ENCODE data around the gene VPS37B.
A peak's percentile ranks its signal among the peaks of the same experiment; 100 is the strongest.

Gene VPS37B

DNA sequence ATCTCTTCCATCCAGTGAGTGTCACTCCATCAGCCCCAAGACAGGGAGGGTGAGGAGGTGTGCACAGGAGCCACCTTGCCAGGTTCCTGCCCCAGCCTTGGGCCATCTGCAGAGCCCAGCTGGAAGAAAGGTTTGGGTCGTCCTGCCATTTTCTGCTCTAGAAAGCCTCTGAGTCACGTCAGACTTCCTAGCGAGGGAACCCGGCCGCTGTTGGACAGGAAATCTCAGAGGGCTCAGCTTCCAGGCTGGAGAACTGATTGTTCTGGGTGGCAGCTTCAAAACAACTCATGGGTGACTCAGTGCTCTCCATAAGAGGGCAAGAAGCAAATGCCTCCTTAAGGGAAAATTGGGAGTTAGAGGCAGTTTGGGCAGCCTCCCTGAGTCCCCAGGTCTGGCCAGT is 44.1 kb downstream of the VPS37B start:
- TF ChIP-seq, protein P1, sequence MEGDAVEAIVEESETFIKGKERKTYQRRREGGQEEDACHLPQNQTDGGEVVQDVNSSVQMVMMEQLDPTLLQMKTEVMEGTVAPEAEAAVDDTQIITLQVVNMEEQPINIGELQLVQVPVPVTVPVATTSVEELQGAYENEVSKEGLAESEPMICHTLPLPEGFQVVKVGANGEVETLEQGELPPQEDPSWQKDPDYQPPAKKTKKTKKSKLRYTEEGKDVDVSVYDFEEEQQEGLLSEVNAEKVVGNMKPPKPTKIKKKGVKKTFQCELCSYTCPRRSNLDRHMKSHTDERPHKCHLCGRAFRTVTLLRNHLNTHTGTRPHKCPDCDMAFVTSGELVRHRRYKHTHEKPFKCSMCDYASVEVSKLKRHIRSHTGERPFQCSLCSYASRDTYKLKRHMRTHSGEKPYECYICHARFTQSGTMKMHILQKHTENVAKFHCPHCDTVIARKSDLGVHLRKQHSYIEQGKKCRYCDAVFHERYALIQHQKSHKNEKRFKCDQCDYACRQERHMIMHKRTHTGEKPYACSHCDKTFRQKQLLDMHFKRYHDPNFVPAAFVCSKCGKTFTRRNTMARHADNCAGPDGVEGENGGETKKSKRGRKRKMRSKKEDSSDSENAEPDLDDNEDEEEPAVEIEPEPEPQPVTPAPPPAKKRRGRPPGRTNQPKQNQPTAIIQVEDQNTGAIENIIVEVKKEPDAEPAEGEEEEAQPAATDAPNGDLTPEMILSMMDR (IDR thresholded peaks at IDR 0.05; ENCODE audit: low read depth, low read length), result no peak
- in situ Hi-C loops (cut with HindIII; ENCODE audit: low sequenced_read_pairs), result no loop called here
- no peak overlapping the region for H3K4me3 ChIP-seq (ENCODE audit: low read depth, low read length)
- DNase-seq (ENCODE audit: low read depth, low spot score), result peak; percentile 86

DNA sequence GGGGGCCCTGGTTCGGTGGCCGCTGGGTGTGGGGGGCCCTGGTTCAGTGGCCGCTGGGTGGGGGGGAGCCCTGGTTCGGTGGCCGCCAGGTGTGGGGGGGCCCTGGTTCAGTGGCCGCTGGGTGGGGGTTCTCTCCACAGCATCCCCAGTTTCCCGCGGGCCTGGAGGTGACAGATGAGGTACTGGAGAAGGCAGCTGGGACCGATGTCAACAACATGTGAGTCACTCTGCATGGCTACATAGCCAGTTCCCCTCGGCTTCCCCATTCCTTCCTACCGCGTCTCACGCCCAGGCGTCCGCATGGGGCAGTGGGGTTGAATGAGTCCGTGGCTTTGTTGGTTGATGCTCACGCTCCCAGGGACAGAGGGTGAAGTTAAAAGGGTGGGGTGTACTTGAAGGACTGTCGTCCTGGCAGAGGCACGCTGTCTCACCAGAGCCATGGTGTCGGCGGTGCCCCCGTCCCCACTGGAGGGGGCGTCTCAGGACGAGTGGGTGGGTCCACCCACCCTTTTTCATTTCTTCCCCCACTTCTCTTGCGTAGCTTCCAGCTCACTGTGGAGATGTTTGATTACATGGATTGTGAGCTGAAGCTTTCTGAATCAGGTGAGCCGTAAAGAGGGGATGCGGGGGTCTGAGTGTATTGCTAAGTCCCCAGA is 45.1 kb downstream of the VPS37B start:
- DNase-seq (ENCODE audit: low read depth, low spot score), result peak; percentile 60
- H3K4me3 ChIP-seq (ENCODE audit: low read depth, low read length), result no peak overlapping the region
- TF ChIP-seq, protein P1 (IDR thresholded peaks at IDR 0.05; ENCODE audit: low read depth, low read length), result no peak
- in situ Hi-C loops (cut with HindIII; ENCODE audit: low sequenced_read_pairs), result no loop called here

DNA sequence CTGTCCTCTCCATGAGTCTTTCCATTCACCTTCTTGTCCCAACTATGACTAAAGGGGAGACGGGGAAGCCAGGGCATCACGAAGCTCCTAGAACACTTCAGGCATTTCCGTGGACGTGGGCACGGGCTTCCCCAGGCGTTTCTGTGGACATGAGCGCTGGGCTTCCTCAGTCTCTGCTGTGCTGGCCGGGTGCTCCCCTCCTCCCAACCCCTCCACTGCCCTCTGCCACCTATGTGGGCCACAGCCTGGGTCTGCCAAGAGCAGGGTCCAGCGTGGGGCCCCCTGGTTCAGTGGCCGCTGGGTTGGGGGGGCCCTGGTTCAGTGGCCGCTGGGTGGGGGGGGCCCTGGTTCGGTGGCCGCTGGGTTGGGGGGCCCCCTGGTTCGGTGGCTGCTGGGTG is 45.9 kb downstream of the VPS37B start:
- in situ Hi-C loops (cut with HindIII; ENCODE audit: low sequenced_read_pairs), result no loop called here
- no peak overlapping the region for H3K4me3 ChIP-seq (ENCODE audit: low read depth, low read length)
- TF ChIP-seq, protein P1 (IDR thresholded peaks at IDR 0.05; ENCODE audit: low read depth, low read length), result no peak
- no peak for DNase-seq (ENCODE audit: low read depth, low spot score)

DNA sequence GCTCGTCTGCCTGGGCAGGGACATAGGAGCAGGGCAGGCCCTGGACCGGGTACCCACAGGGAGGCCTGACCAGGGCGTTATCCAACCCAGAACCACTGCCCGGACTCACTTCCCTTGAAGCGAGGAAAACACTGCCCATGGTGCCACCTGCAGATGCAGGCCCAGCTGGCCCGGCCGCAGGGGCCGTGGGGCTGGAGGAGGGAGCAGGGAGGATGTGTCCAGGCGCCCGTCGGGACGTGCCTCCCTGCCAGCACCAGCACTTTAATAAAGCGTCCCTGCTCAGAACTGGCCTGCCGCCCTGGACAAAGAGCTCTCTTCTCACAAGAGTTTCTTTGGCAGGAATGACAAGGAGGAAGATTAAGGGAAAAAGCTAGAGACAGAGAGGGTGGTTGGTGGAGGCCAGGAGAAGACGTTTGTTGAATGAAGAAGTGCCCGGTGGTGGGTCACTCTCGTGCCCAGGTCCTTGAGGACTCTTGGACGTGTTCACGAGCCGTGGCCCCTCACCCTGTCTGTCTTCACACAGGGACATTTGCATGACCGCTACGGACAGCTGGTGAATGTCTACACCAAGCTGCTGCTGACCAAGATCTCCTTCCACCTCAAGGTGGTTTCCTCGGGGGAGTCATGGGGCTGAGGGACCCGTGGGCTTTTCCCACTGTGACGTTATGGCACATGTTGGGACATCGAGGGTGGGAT is 46.4 kb downstream of the VPS37B start:
- H3K4me3 ChIP-seq (ENCODE audit: low read depth, low read length), result no peak overlapping the region
- in situ Hi-C loops (cut with HindIII; ENCODE audit: low sequenced_read_pairs), result no loop called here
- TF ChIP-seq, protein P1 (IDR thresholded peaks at IDR 0.05; ENCODE audit: low read depth, low read length), result no peak
- no peak for DNase-seq (ENCODE audit: low read depth, low spot score)

DNA sequence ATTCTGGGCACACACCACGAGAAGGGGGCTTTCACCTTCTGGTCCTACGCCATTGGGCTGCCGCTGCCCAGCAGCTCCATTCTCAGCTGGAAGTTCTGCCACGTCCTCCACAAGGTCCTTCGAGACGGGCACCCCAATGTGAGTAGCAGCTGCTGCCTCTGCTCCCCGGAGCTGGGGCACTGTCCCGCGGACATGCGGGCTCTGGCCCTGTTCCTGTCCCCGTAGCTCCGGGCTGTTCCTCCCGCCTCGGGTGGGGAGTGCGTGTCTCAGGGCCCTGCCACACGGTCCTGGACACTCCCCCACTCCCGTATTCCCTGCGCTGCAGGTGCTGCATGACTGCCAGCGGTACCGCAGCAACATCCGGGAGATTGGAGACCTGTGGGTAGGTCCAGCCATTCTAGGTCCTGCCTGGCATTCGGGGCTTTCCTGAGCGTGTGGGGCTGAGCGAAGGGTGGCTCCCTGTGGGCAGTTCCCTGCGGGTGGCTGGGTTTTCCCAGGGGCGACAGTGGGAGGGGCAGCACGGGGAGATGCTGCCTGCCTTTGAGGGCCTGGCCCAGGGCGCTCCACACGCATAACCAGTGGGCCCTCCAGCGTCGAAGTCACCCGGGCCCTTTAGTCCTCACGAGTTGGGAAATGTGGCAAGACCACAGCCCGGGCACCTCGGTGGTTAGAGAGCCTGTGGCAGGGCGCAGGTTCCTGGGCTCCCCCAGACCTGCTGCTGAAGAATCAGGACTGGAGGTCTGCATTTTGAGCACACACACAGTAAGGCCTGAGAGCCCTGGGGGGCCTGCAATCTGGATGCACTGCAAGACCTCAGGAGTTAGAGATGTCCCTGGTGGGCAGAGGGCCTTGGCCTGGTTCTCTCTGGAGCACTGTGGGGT is 47.2 kb downstream of the VPS37B start:
- no peak for DNase-seq (ENCODE audit: low read depth, low spot score)
- TF ChIP-seq, protein P1 (IDR thresholded peaks at IDR 0.05; ENCODE audit: low read depth, low read length), result no peak
- in situ Hi-C loops (cut with HindIII; ENCODE audit: low sequenced_read_pairs), result no loop called here
- H3K4me3 ChIP-seq (ENCODE audit: low read depth, low read length), result no peak overlapping the region

DNA sequence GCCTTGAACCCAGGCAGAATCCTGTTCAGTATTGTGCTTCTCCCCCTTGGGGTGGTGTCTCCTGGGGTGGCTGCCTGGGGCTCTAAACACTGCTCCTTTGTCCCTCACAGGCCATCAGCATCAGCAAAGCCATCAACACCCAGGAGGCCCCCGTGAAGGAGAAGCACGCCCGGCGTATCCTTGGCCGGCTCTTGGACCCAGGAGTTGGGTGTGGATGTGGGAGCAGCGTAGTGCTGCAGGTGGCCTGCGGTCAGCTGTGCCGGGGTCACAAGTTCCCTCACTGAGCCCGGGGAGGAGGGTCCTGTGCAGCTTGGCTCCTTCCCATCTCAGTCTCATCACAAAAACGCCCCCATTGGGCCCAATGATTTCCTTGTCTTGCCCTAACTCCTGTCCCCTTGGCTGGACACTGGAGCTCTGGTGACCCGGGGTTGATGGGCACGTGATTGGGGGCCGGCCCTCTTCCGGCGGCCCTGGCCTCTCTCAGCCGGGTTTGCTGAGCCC is 48.0 kb downstream of the VPS37B start:
- DNase-seq (ENCODE audit: low read depth, low spot score), result no peak
- in situ Hi-C loops (cut with HindIII; ENCODE audit: low sequenced_read_pairs), result no loop called here
- no peak overlapping the region for H3K4me3 ChIP-seq (ENCODE audit: low read depth, low read length)
- TF ChIP-seq, protein P1 (IDR thresholded peaks at IDR 0.05; ENCODE audit: low read depth, low read length), result no peak
